Caco-2 (cell line): ENCODE measurements around the gene ARHGEF33. TPM values are rescaled to one million over a fixed set of nuclear protein-coding genes. Genes with fewer than 3 reads are reported as not detected.

Source experiments
- BruUV-seq: library from RNA; stranded (reverse); fragments of 400-500 nt; replicated peaks from 2 replicates; lab custom pipeline; 2021; lab: Mats Ljungman, UMichigan
- CTCF ChIA-PET: fragments of 300-600 bp; sonication (Branson Sonifier 250); formaldehyde crosslinking; loops from one replicate; lab custom pipeline; 2022; ENCODE audit warnings: antibody characterized with exemption; lab: Charles Lee
- POLR2A ChIA-PET: fragments of 300-600 bp; sonication (Branson Sonifier 250); formaldehyde crosslinking; loops from one replicate; lab custom pipeline; 2022; ENCODE audit warnings: antibody characterized with exemption; lab: Charles Lee
- DNase-seq, 2 experiments: peaks; one replicate each; pipeline versions ENCODE4 v3.0.0 to v3.0.0-alpha.2; 2020 to 2022
- H3K27me3 ChIP-seq: replicated peaks from 2 replicates; pipeline ENCODE4 v1.6.0; 2011; ENCODE audit warnings: low read length; ENCODE audit not compliant: control insufficient read depth, insufficient read depth
- H3K36me3 ChIP-seq: 2 replicates; pipeline ENCODE4 v1.5.1; 2011; ENCODE audit warnings: low read length; ENCODE audit not compliant: control insufficient read depth, insufficient read depth
- H3K4me1 ChIP-seq: fragments of 250-450 bp; sonication (Bioruptor Pico); 2 replicates; pipeline ENCODE4 v1.5.1; 2020; ENCODE audit warnings: mild to moderate bottlenecking
- H3K4me3 ChIP-seq: 2 replicates; pipeline ENCODE4 v1.5.1; 2011; ENCODE audit warnings: low read depth, mild to moderate bottlenecking, control low read depth, low read length
- H3K9me3 ChIP-seq: fragments of 250-450 bp; sonication (Bioruptor Pico); 2 replicates; pipeline ENCODE4 v1.5.1; 2020; ENCODE audit warnings: mild to moderate bottlenecking, moderate library complexity
- H3K27ac Mint-ChIP-seq: one replicate; pipeline ENCODE4 v1.8.0; 2022; ENCODE audit warnings: mixed read lengths; ENCODE audit not compliant: unreplicated experiment
- H3K27me3 Mint-ChIP-seq: one replicate; pipeline ENCODE4 v1.8.0; 2022; ENCODE audit warnings: mixed read lengths; ENCODE audit not compliant: insufficient read depth, unreplicated experiment
- H3K36me3 Mint-ChIP-seq: one replicate; pipeline ENCODE4 v1.8.0; 2022; ENCODE audit warnings: mild to moderate bottlenecking, mixed read lengths; ENCODE audit not compliant: insufficient read depth, unreplicated experiment
- H3K4me1 Mint-ChIP-seq: one replicate; pipeline ENCODE4 v1.8.0; 2022; ENCODE audit warnings: low read depth, mixed read lengths; ENCODE audit not compliant: unreplicated experiment
- H3K4me3 Mint-ChIP-seq: one replicate; pipeline ENCODE4 v1.8.0; 2022; ENCODE audit warnings: mild to moderate bottlenecking, moderate library complexity, mixed read lengths; ENCODE audit not compliant: unreplicated experiment
- H3K9me3 Mint-ChIP-seq: one replicate; pipeline ENCODE4 v1.8.0; 2022; ENCODE audit warnings: mixed read lengths; ENCODE audit not compliant: unreplicated experiment
- CTCF ChIP-seq, 2 experiments: fragments of 200-600 bp in 1 of 2; IDR thresholded peaks; 1 replicate in 1 of 2; 2 replicates in 1 of 2; pipeline versions ENCODE4 v1.5.1 to v1.8.0; 2011 to 2022; ENCODE audit warnings: antibody characterized with exemption in 1 of 2, control low read depth in 1 of 2, inconsistent platforms in 1 of 2, low read depth in 1 of 2, low read length in 1 of 2, mild to moderate bottlenecking in 1 of 2, moderate library complexity in 1 of 2; ENCODE audit not compliant: insufficient read depth in 1 of 2, severe bottlenecking in 1 of 2, unreplicated experiment in 1 of 2
- intact Hi-C: fragments of 100-400 bp; cut with micrococcal nuclease; formaldehyde crosslinking; loops from one replicate; pipeline ENCODE4 v1.10.0; 2022; ENCODE audit not compliant: unreplicated experiment
- total RNA-seq: library from RNA; stranded (reverse); gene quantifications from 2 replicates; pipeline ENCODE4 v1.2.3, GENCODE V29; 2022

Gene ARHGEF33
- total RNA-seq, 1 experiment from 2014 or later = not detected

GRCh38 chr2:38975042-38975441, 85.4 kb downstream of the ARHGEF33 start:
- Mint-ChIP-seq H3K4me3 (no peak overlapping the region), H3K36me3 (no peaks in the 10 kb centered on the region), H3K27ac (no peak overlapping the region), H3K9me3 (no peaks in the 10 kb centered on the region), H3K4me1 (peaks cover 14% of the 10 kb centered on the region), H3K27me3 (no peaks in the 10 kb centered on the region)
- Histone ChIP-seq H3K36me3 (no peaks in the 10 kb centered on the region), H3K4me3 (no peak overlapping the region), H3K27me3 (no peaks in the 10 kb centered on the region), H3K4me1 (peaks cover 25% of the 10 kb centered on the region), H3K9me3 (no peaks in the 10 kb centered on the region)
- no TSS peak for BruUV-seq
- intact Hi-C loops = no loop called here
- CTCF ChIA-PET = no interaction called here
- no peak for DNase-seq
- no peak for TF ChIP-seq CTCF (IDR thresholded peaks at IDR 0.05; ENCODE audit: insufficient read depth in 1 of 2, low read depth in 1 of 2, low read length in 1 of 2, severe bottlenecking in 1 of 2, unreplicated experiment in 1 of 2)
- POLR2A ChIA-PET = no interaction called here

- no peak for TF ChIP-seq CTCF (IDR thresholded peaks at IDR 0.05; ENCODE audit: insufficient read depth in 1 of 2, low read depth in 1 of 2, low read length in 1 of 2, severe bottlenecking in 1 of 2, unreplicated experiment in 1 of 2)
- H3K27ac Mint-ChIP-seq = no peak overlapping the region
- CTCF ChIA-PET = no interaction called here
Observed at GRCh38 chr2:38977047-38977446, 87.4 kb downstream of the ARHGEF33 start.

GRCh38 chr2:38978296-38978903, 88.7 kb downstream of the ARHGEF33 start:
- H3K27me3 ChIP-seq = no peaks in the 10 kb centered on the region
- POLR2A ChIA-PET = interaction anchor here (0.6 kb wide), 1 partner anchor 227 kb away, joined by 5 read pairs; the partner anchor contains the start of gene SRSF7
- no peak overlapping the region for H3K4me3 ChIP-seq
- no peak for DNase-seq
- Mint-ChIP-seq H3K4me1 (no peaks in the 10 kb centered on the region), H3K36me3 (peaks cover 8% of the 10 kb centered on the region), H3K27ac (no peak overlapping the region), H3K27me3 (no peaks in the 10 kb centered on the region), H3K4me3 (no peak overlapping the region), H3K9me3 (no peaks in the 10 kb centered on the region)
- no peaks in the 10 kb centered on the region for H3K9me3 ChIP-seq
- CTCF ChIA-PET = interaction anchor here (0.6 kb wide), 1 partner anchor 30 kb away, joined by 3 read pairs; no protein-coding TSS in a partner anchor
- no peaks in the 10 kb centered on the region for H3K4me1 ChIP-seq
- no TSS peak for BruUV-seq
- intact Hi-C loops = no loop called here
- no peak for TF ChIP-seq CTCF (IDR thresholded peaks at IDR 0.05; ENCODE audit: insufficient read depth in 1 of 2, low read depth in 1 of 2, low read length in 1 of 2, severe bottlenecking in 1 of 2, unreplicated experiment in 1 of 2)
- no peaks in the 10 kb centered on the region for H3K36me3 ChIP-seq

More at GRCh38 chr2:38977047-38977446, 87.4 kb downstream of the ARHGEF33 start:
- Histone ChIP-seq H3K4me1 (peaks cover 11% of the 10 kb centered on the region), H3K36me3 (no peaks in the 10 kb centered on the region), H3K27me3 (no peaks in the 10 kb centered on the region), H3K9me3 (no peaks in the 10 kb centered on the region), H3K4me3 (no peak overlapping the region)
- Mint-ChIP-seq H3K36me3 (peaks cover 4% of the 10 kb centered on the region), H3K4me1 (peaks cover 6% of the 10 kb centered on the region), H3K4me3 (no peak overlapping the region), H3K9me3 (no peaks in the 10 kb centered on the region), H3K27me3 (no peaks in the 10 kb centered on the region)
- intact Hi-C loops = no loop called here
- BruUV-seq = no TSS peak
- POLR2A ChIA-PET = no interaction called here
- no peak for DNase-seq
